CD4-positive, alpha-beta T cell treated with Interleukin-17A for 4 hours (primary cell): ENCODE data around the gene CC2D1A.

Source experiments
- DNase-seq: peaks from one replicate; pipeline ENCODE4 v3.0.0-alpha.2; 2020; ENCODE audit warnings: mixed read lengths

Gene CC2D1A

GRCh38 chr19:13880059-13881043 is 25.6 kb upstream of the CC2D1A start:
- DNase-seq = peak; percentile 99

- peak; percentile 30 for DNase-seq
These were observed 24.7 kb upstream of the CC2D1A start for GRCh38 chr19:13881251-13881691.

- DNase-seq = peak; percentile 73
These were observed 24.1 kb upstream of the CC2D1A start for GRCh38 chr19:13881692-13882418.

GRCh38 chr19:13882419-13882795 is 23.6 kb upstream of the CC2D1A start:
- DNase-seq = no peak

GRCh38 chr19:13882836-13883235 is 23.2 kb upstream of the CC2D1A start:
- no peak for DNase-seq

GRCh38 chr19:13883516-13884064 is 22.4 kb upstream of the CC2D1A start:
- no peak for DNase-seq

- no peak for DNase-seq
These were observed 21.0 kb upstream of the CC2D1A start for GRCh38 chr19:13884726-13885591.

GRCh38 chr19:13885826-13886365 is 20.1 kb upstream of the CC2D1A start:
- no peak for DNase-seq

- DNase-seq = no peak
These were observed 19.0 kb upstream of the CC2D1A start for GRCh38 chr19:13887018-13887436.

GRCh38 chr19:13887517-13887916 is 18.5 kb upstream of the CC2D1A start:
- DNase-seq = no peak

GRCh38 chr19:13888281-13888680 is 17.7 kb upstream of the CC2D1A start:
- no peak for DNase-seq

GRCh38 chr19:13890136-13890535 is 15.9 kb upstream of the CC2D1A start:
- DNase-seq = no peak

- DNase-seq = no peak
These were observed 13.1 kb upstream of the CC2D1A start for GRCh38 chr19:13892870-13893269.

GRCh38 chr19:13894552-13894951 is 11.4 kb upstream of the CC2D1A start:
- DNase-seq = no peak

- no peak for DNase-seq
These were observed 9.8 kb upstream of the CC2D1A start for GRCh38 chr19:13896227-13896626.

- DNase-seq = no peak
These were observed 6.6 kb upstream of the CC2D1A start for GRCh38 chr19:13899393-13899792.

- DNase-seq = no peak
These were observed 6.0 kb upstream of the CC2D1A start for GRCh38 chr19:13899912-13900584.

GRCh38 chr19:13902993-13903555 is 2.9 kb upstream of the CC2D1A start:
- DNase-seq = peak; percentile 56

- DNase-seq = peak; percentile 60
These were observed 512 bp downstream of the CC2D1A start for GRCh38 chr19:13906521-13906904.

GRCh38 chr19:13906910-13907309 is 909 bp downstream of the CC2D1A start:
- no peak for DNase-seq

GRCh38 chr19:13908674-13909073 is 2.7 kb downstream of the CC2D1A start:
- no peak for DNase-seq
